Esophagus (tissue), 2 donors: ENCODE data around the gene CCL3. TPM values are rescaled to one million over a fixed set of nuclear protein-coding genes. Genes with fewer than 3 reads are reported as not detected.
"Not testable (repeated sequence)": the region's sequence is repeated elsewhere in the genome, so short reads cannot be mapped to it uniquely, and the experiment has no call there.

Experiments
- H3K27ac ChIP-seq, 2 donors: one replicate each; pipeline ENCODE4 v1.5.1; 2013; ENCODE audit warnings: low read depth in 2 of 2, mild to moderate bottlenecking in 2 of 2, inconsistent platforms in 1 of 2, low read length in 1 of 2, moderate library complexity in 1 of 2
- H3K27me3 ChIP-seq, 2 donors: one replicate each; pipeline ENCODE4 v1.6.1; 2013; ENCODE audit warnings: low read length in 2 of 2, control low read depth in 1 of 2, mild to moderate bottlenecking in 1 of 2; ENCODE audit not compliant: insufficient read depth in 2 of 2, control insufficient read depth in 1 of 2
- H3K36me3 ChIP-seq, 2 donors: one replicate each; pipeline ENCODE4 v1.6.1; 2013; ENCODE audit warnings: low read length in 1 of 2; ENCODE audit not compliant: control insufficient read depth in 2 of 2, insufficient read depth in 2 of 2
- H3K4me1 ChIP-seq, 2 donors: one replicate each; pipeline ENCODE4 v1.6.1; 2013; ENCODE audit warnings: low read length in 1 of 2; ENCODE audit not compliant: control insufficient read depth in 2 of 2, insufficient read depth in 2 of 2
- H3K4me3 ChIP-seq, 2 donors: one replicate each; pipeline ENCODE4 v1.5.1; 2013; ENCODE audit warnings: low read length in 2 of 2, mild to moderate bottlenecking in 2 of 2, low read depth in 1 of 2, moderate library complexity in 1 of 2
- H3K9me3 ChIP-seq, 2 donors: one replicate each; pipeline ENCODE4 v1.6.1; 2013; ENCODE audit warnings: mild to moderate bottlenecking in 2 of 2, low read depth in 1 of 2, low read length in 1 of 2, moderate library complexity in 1 of 2; ENCODE audit not compliant: control insufficient read depth in 2 of 2, insufficient read depth in 1 of 2
- WGBS, 2 donors: extraction: QIAGEN DNeasy Blood & Tissue Kit; methylation state at CpG; one replicate each; pipeline ENCODE4 v1.1.7; 2013; 5-methylcytosine and 5-hydroxymethylcytosine counted together
- polyA plus RNA-seq, 2 donors: library from polyadenylated mRNA; stranded (reverse); fragments of 200-250 nt; gene quantifications; one replicate each; pipeline ENCODE4 v1.2.3, GENCODE V29; 2013
- donor health status: healthy with polysubstance abuse.
- donor health status: Bipolar disorder and iron deficiency.

The CCL3 gene
- polyA plus RNA-seq, 2 donors, result 0.86 to 0.89 TPM

GRCh38 chr17:36089339-36089865 is 541 bp downstream of the CCL3 start:
- no peaks in the 10 kb centered on the region for H3K9me3 ChIP-seq
- no peaks in the 10 kb centered on the region for H3K36me3 ChIP-seq
- WGBS, 2 donors, result 71 to 76% methylated on average over 4 of the region's 4 CpGs
- no peak overlapping the region for H3K27ac ChIP-seq
- H3K27me3 ChIP-seq, result no peaks in the 10 kb centered on the region
- no peak overlapping the region for H3K4me3 ChIP-seq
- no peaks in the 10 kb centered on the region for H3K4me1 ChIP-seq

DNA sequence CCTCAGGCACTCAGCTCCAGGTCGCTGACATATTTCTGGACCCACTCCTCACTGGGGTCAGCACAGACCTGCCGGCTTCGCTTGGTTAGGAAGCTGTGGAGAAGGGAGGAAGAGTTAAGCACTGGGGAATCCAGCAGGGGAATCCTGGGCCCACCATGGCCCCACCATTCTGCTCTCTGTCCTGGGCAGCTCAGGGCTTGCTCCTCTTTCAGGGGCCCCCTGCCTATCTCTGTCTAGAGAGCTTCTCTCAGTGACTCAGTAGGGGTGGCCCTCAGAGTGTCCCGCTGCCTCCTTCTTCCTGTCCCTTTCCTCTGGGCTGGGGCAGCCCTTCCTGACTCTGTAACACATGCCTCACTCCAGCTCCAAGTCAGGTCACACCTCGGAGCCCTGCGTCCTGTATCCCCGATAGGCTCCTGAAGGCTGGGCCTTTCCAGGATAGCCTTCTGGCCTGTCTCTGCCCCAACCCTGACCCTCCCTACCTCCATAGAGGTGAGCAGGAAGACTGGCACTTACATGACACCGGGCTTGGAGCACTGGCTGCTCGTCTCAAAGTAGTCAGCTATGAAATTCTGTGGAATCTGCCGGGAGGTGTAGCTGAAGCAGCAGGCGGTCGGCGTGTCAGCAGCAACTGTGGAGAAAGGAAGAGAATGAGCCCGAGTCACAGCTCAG is 1.1 kb downstream of the CCL3 start:
- no peak overlapping the region for H3K27ac ChIP-seq
- WGBS, 2 donors, result 79 to 82% methylated on average over 14 of the region's 14 CpGs

DNA sequence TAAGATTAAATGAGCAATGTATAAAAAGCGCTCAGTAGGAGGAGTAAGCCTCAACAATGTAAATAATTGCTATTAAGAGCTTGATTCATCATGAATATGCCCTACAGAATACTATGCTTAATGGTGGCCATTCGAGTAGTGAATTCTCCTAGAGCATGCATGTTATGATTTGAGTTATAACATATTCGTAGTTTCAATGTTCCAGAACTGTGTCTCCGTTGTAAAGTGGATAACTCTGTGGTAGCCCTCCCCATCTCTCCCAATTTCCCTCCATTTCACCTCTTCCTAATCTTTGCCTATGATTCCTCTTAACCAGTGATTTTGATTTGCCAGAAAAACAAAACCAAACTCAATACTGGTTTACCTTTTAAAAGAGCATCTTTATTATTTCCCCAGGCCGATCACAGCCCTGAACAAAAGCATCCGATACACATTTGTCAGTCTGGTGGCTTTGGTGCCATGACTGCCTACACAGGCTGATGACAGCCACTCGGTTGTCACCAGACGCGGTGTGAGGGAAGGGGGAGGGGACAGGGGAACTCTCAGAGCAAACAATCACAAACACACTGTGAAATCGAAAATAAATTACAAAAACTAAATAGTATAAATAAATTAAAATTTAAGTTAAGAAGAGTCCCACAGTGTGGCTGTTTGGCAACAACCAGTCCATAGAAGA is 1.9 kb downstream of the CCL3 start:
- not testable (repeated sequence) for H3K36me3 ChIP-seq, H3K27me3 ChIP-seq, H3K27ac ChIP-seq, H3K4me3 ChIP-seq, H3K9me3 ChIP-seq, H3K4me1 ChIP-seq
- WGBS, 2 donors, result 81 to 87% methylated on average over 9 to 10 of the region's 10 CpGs

More for the DNA sequence above, 1.1 kb downstream of the CCL3 start:
- Histone ChIP-seq H3K9me3 (no peaks in the 10 kb centered on the region), H3K36me3 (no peaks in the 10 kb centered on the region), H3K4me1 (no peaks in the 10 kb centered on the region), H3K27me3 (no peaks in the 10 kb centered on the region), H3K4me3 (no peak overlapping the region)

GRCh38 chr17:36087471-36087870 is 2.5 kb downstream of the CCL3 start:
- H3K36me3 ChIP-seq, H3K4me3 ChIP-seq, H3K27ac ChIP-seq, H3K4me1 ChIP-seq, H3K27me3 ChIP-seq, H3K9me3 ChIP-seq: not testable (repeated sequence)
- WGBS, 2 donors, result no CpG with 5 or more reads among the region's 3 CpGs

- 62 to 64% methylated on average over 1 of the region's 1 CpG for WGBS, 2 donors
- H3K9me3 ChIP-seq, result no peaks in the 10 kb centered on the region
- no peaks in the 10 kb centered on the region for H3K36me3 ChIP-seq
- no peaks in the 10 kb centered on the region for H3K4me1 ChIP-seq
- no peak overlapping the region for H3K4me3 ChIP-seq
- no peak overlapping the region for H3K27ac ChIP-seq
- no peaks in the 10 kb centered on the region for H3K27me3 ChIP-seq
Observed at GRCh38 chr17:36086791-36087190, 3.2 kb downstream of the CCL3 start.

DNA sequence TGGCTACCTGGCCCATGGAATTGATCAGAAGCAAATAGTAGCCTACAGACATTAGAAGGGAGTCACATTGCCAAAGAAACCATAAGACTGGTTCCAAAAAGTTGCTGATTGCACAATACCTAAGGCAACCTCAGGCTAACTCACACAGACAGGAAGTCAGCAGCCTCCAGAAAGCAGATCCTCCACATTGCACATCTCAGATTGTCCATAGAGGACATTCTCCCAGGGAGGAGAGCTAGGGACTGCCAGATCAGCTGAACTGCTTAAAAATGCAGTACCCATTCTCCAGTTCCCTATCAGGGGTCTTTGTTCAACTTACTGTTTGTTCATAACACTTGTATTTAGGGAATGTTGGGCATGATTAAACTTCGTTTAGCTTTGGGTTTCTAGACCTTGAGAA is 4.2 kb downstream of the CCL3 start:
- WGBS, 2 donors, result 35 to 36% methylated on average over 1 of the region's 1 CpG
- Histone ChIP-seq H3K27me3 (no peaks in the 10 kb centered on the region), H3K36me3 (no peaks in the 10 kb centered on the region), H3K27ac (no peak overlapping the region), H3K4me3 (no peak overlapping the region), H3K9me3 (no peaks in the 10 kb centered on the region), H3K4me1 (no peaks in the 10 kb centered on the region)

GRCh38 chr17:36083691-36084090 is 6.3 kb downstream of the CCL3 start:
- H3K27ac ChIP-seq, H3K4me1 ChIP-seq: not testable (repeated sequence)
- WGBS, 2 donors, result 80 to 86% methylated on average over 2 of the region's 2 CpGs

DNA sequence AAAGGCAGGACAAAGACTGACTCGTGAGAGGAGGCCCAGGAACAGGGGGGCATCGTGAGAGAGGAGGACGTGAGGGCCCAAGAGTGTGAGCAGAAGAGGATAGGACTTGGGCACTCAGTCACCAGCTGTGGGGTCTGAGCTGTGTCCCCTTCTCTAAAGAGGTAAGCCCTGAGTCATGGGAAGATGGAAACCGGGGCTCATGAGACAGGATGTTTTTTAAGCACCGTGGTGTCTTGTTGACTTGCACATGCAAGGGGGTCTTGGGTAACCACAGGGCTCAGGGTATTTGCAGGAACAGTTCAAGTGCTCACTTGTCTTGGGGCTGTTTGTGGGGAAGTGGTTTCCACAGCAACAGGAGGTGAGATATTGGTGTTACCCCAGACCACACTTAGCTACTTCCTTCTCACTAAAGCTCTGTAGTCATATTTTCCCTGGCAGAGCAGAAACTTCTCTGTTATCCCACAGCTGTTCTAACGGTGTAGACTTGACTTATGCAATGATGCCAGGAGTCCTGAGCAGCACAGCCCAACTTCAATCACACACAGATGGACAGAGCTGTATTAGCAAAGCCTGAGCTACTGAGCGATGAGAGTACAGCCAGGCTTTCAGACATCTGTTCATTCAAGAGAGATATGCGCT is 7.3 kb downstream of the CCL3 start:
- H3K9me3 ChIP-seq, H3K4me1 ChIP-seq, H3K27me3 ChIP-seq, H3K36me3 ChIP-seq, H3K4me3 ChIP-seq: not testable (repeated sequence)
- H3K27ac ChIP-seq, result peak overlapping the region in 1 of 2 donors; percentile 21
- WGBS, 2 donors, result 59 to 60% methylated on average over 7 to 8 of the region's 8 CpGs

More at GRCh38 chr17:36083691-36084090, 6.3 kb downstream of the CCL3 start:
- not testable (repeated sequence) for H3K27me3 ChIP-seq, H3K9me3 ChIP-seq, H3K36me3 ChIP-seq, H3K4me3 ChIP-seq

- not testable (repeated sequence) for H3K27ac ChIP-seq, H3K4me1 ChIP-seq, H3K4me3 ChIP-seq, H3K9me3 ChIP-seq, H3K27me3 ChIP-seq, H3K36me3 ChIP-seq
- 70 to 73% methylated on average over 5 of the region's 5 CpGs for WGBS, 2 donors
Observed at GRCh38 chr17:36081681-36082471, 8.1 kb downstream of the CCL3 start.
